HG02938 (cell line): ENCODE measurements around the gene CLEC16A.
A peak's percentile ranks its signal among the peaks of the same experiment; 100 is the strongest.
"Not testable (repeated sequence)": the region's sequence is repeated elsewhere in the genome, so short reads cannot be mapped to it uniquely, and the experiment has no call there.

ENCODE experiments used
- ATAC-seq: cut with Tn5 transposase; IDR thresholded peaks from one replicate; pipeline ENCODE4 v1.9.1; 2021; ENCODE audit warnings: mild to moderate bottlenecking, moderate library complexity; ENCODE audit not compliant: unreplicated experiment

Gene CLEC16A

DNA sequence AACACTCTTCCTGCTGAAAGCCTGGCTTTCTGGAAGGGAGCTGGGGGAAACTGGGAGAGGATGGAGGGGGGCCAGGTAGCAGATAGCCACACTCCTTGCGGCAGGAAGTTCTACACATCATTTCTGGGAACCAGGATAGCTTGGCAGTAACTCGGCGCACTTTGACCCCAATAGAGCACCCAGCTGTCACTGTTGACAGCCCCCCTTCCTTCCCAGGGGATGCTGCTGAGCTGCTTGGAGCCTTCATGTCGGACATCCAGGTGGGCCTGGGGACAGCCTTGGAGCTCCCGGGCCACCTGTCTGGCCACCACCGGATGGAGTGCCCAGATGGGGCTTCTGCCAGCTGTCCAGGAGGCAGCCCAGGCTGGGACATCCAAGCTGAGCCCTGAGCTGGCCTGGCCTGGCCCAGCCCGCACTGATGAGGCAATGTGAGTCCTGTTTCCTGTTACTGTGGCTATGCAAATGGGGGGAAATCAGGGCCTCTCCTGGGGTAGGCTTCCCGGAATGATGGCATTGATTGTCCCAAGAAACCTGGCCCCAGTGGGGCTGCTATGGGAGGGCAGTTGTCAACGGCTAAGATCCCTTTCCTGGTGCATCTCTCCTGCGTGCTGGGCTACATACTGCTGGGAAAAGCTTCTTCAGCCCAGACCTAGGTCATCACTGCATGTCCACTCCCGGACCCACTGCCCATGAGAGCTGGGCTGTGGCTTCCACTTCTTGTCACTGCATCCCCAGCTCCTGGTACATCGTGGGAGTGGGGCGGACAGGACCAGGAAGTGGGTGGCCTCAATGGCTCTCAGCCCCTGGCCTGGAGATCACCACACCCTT, 261.6 kb downstream of the CLEC16A start:
- ATAC-seq = no peak

DNA sequence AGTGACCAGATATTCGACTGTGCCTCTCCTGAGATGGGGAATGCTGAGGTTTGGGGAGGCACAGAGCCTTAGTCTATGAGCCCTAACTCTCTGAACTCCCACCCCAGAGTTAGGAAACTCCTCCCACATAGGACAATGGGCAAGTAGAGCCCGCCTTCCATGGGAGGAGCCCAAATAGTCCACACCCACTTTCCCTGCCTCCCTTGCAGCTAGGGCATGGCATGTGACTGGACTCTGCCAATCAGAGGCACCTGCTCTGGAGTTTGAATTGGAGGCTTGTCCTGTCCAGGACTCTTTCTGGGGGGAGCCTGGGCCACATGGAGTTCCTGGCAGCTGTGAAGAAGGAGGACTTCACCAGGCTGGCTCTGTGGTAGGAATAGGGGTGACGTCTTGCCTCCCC, 263.3 kb downstream of the CLEC16A start:
- ATAC-seq = no peak

DNA sequence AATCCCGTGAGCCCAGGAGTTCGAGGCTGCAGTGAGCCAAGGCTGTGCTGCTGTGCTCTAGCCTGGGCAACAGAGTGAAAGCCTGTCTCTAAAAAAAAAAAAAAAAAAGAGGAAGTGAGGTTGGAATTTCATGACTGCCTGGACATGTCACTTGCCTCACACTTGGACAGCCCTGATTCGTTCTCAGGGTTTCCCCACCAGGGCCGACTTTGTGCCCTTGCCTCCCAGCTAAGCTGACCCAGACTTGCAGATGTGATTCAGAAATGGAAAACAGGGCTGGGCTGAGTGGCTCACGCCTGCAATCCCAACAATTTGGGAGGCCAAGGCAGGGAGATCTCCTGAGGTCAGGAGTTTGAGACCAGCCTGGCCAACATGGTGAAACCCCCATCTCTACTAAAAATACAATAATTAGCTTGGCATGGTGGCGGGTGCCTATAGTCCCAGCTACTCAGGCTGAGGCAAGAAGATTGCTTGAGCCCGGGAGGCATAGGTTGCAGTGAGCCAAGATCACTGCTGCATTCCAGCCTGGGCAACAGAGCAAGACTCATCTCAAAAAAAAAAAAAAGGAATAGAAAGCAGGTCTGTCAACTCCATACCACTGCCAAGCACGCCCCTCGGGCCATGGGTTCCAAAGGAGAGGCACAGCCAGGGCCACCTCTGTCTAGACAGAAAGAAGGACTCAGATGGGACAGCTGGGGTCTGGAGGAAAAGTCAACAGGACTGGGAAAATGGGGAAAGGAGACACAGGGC, 264.7 kb downstream of the CLEC16A start:
- no peak for ATAC-seq

DNA sequence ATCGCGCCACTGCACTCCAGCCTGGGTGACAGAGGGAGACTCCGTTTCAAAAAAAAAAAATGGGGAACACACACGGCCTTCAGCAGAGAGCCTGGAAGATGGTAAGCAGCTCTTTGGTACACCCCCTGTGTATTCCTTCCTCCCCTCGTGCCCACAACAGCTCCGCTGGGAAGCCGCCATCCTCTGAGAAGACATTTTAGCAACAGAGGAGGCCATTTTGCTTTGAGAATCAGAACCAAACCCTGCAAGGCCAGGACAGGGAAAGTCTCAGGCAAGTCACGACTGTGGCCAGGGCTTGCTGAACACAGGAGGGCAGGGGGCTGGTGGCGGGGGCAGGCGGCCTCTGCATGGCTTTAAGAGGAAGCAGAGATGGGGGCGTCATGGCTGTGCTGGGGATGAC, 265.9 kb downstream of the CLEC16A start:
- ATAC-seq = no peak

DNA sequence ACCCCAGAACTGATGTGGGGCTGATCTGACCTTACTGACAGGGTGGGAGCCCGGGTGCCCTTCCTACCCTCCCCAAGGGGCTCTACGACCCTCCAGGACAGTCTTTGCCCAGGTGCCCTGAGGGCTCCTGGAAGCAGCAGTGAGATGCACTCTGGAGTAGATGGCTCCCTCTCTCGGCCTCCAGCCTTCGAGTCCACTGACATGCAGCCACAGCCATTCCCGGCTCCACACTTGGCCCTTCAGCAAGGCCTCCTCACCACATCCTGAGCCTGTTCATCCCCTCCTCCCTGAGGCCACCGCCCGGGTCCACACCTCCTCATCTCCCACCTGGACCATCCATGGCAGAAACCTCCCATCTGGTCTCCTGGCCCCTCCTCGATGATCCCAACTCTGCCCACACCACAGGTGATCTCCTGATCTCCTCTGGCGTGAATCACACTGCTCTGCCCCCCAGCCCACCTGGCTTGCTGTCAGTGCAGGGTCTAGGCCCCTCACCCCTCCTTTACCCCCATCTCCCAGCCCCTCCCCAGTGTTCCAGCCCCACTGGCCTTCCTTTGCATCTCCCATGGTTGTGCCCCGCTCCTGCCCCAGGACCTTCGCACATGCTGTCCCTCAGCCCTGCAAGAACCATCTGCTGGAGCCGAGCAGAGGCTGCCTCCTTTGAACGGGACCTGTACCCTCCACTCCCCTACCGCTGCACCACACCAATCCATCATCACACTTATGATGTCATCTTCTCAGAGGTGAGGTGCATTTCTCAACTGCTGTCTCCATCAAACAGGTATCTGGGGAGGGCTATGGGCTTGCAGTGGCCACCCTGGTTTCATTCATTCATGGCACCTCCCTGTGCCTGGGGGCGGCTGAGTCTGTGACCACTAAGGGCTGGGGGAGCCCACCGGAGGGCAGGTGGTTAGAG, 267.0 kb downstream of the CLEC16A start:
- ATAC-seq = no peak

DNA sequence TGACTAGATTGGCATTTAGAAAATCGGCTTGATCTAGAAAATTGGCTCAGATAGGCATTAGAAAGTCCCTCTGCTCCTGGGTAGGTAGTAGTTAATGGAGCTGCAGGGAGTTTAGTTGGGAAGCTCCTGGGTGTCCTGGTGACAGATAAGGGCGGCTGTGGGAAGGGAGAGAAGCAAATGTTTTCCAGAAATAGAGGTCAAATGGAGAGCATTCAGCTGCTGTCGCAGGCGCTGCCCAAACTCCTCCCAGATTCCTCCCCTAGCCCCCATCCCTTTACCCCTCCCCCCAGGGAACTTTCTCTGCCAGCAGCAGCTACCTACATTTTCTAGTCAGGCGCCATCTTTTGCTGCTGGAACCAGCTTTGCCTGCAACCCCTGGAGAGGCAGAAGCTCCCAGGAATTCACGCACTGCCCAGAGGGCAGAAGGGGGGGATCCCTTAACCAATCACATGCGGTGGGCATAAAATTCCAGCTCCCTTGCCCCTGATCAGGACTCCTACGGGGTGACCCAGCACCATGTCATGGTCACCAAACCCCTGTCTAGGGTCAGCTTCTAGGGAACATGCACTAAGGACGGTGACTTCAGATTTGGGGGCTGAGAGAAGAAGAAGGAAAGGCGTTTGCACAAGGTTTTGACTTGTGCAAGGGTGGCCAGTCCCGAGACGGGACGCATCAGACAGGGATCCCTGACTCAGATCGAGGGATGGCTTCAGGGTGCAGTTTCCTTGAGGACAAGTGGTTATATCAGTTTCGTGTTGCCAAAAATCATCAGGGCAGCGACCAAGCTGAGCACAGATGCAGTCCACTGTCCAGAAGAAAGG, 267.8 kb downstream of the CLEC16A start:
- ATAC-seq = no peak

DNA sequence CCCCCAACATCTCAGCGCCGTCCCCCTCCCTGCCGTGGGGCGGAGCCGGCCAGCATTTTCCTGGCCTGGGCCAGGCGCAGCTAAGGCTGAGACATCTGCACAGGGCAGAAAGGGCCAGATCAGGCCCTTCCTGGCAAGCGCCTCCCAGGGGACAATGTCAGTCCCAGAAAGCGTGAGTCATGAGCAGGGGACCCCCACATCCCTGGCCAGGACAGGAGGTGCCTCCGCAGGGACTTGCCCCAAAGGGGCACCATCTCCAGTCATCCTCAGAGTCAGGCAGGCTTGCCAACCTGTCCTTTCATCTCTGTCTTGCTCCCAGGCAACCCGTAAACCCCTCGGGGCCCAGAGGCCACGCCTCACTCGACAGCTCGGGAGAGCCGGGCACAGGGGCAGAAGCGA, 268.4 kb downstream of the CLEC16A start:
- no peak for ATAC-seq

DNA sequence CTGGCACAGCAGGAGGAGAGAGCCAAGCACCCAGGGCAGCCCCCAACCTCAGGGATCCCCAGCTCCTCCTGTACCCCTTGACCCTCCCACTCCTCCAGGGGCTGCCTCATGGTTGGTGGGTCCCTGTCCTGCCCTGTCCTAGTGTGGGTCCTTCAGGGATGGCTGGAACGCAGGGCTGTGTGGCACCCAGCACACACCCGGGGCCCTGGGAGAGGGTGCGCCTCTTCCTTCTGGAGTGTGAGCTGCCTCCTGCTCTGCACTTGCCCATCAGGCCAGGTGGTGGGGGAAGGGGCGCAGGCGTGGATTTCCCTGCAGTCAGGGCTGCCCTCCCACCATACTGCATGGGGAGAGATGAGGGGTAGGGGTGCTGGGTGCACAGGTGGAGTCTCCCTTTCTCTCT, 269.0 kb downstream of the CLEC16A start:
- ATAC-seq = no peak

DNA sequence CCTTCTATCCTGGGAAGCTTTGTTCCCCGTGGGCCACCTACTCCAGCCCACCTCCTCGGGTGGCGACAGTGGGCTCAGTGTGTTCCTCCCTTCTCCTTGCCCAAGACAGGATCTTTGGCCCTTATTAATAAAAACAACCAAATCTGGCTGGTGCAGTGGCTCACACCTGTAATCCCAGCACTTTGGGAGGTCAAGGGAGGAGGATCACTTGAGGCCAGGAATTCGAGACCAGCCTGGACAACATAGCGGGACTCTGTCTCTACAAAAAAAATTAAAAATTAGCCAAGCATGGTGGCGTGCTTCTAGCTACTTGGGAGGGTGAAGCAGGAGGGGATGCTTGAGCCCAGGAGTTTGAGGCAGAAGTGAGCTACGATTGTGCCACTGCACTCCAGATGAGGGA, 269.4 kb downstream of the CLEC16A start:
- ATAC-seq = no peak

DNA sequence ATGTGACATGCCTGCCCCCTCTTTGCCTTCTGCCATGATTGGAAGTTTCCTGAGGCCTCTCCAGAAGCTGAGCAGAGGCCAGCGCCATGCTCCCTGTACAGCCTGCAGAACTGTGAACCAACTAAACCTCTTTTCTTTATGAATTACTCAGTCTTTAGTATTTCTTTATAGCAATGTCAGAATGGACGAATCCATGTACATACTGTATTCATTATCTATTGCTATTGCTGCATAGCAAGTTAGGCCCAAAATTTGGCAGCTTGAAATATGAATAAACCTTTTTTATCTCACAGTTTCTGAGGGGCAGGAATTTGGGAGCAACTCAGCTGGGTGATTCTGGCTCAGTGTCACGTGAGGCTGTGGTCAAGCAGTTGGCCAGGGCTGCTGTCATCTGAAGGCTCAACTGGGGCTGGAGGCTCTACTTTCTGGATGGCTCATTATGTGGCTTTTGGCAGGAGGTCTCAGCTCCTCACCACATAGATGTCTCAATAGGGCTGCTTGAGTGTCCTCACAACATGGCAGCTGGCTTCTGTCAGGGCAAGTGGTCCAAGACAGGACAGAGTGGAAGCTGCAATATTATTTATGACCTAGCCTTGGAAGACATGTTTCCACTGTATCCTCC, 271.7 kb downstream of the CLEC16A start:
- no peak for ATAC-seq

DNA sequence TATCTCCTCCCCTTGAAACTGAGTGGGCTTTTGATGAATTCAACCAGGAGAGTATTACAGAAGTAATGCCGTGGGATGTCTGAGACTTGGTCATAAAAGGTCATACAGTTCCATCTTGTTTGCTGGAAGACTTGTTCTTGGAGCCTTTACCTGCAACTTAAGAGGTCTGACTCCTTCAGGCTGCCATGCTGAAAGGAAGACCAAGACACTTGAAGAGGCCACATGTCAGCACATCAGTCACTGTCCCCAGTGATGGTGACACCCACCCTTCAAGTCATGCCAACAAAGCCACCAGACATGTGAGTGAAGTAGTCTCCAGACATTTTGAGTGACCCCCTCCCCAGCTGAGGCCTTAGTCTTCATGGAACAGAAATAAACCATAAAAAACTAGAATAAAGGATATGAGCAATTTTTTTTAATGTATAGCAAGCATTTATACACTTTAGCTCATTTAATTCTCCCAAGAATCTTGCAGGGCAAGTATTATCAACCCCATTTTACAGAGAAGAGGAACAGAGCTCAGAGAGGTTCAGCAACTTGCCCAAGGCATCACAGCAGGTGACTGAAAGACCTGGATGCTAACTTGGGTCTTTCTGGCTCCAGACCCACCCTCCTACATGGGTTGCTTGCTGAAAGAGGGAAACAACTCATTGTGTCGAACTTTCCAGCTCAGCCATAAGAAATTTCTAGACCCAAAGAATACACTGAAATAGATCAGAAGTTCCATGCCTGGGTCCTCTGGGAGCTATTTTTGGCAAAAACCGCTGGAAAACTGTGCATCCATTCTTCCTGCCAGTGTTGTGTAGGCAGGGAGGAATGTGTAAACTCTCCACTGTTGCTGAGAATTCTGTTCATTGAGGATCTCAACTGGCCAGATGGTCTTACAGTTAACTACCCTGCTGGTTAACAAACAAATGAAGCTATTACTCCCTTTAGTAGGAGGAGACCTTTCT, 273.6 kb downstream of the CLEC16A start:
- ATAC-seq = no peak

DNA sequence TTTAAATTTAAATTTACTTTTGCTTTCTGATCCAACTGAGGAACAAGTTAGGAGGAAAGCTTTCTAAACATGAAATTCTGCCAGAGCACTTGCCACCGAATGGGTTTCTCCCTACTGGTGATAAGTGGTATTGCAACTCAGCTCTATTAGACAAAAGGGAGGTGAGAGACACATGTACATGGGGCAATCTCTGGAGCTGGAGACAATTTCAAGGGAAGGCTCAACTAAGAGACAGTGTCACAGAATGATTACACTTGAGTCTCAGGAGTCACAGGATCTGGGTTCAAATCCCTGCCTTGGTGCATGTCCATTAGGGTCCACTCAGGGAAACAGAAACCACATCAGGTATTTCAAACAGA, 274.2 kb downstream of the CLEC16A start:
- no peak for ATAC-seq

DNA sequence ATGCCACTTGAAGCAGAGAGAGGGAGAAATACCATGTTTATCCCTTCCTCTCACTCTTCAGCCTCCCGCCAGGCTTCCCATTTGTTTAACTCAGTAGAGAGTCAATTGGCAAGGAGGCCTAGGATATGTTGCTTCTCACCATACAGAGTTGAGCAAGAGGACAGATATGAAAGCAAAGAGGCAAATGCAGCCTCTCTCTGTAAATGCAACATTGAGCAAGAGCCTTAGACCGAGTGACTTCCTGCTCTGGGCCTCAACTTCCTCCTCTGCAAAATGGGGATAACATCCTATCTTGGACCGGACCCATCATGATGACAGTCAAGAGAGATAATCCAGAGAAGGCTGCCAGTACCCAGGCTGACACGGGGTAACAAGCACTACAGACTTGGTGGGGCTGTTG, 274.8 kb downstream of the CLEC16A start:
- no peak for ATAC-seq

DNA sequence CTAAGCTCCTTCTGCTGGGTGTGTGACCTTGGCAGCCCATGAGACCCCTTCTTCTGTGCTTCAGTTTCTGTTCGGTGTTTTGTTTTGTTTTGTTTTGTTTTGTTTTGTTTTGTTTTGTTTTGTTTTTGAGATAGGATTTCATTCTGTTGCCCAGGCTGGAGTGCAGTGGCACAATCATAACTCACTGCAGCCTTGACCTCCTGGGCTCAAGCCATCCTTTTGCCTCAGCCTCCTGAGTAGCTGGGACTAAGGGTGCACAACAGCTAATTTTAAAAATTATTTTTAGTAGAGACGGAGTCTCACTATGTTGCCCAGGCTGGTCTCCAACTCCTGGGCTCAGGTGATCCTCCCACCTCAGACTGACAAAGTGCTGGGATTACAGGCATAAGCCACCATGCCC, 276.1 kb downstream of the CLEC16A start:
- not testable (repeated sequence) for ATAC-seq

DNA sequence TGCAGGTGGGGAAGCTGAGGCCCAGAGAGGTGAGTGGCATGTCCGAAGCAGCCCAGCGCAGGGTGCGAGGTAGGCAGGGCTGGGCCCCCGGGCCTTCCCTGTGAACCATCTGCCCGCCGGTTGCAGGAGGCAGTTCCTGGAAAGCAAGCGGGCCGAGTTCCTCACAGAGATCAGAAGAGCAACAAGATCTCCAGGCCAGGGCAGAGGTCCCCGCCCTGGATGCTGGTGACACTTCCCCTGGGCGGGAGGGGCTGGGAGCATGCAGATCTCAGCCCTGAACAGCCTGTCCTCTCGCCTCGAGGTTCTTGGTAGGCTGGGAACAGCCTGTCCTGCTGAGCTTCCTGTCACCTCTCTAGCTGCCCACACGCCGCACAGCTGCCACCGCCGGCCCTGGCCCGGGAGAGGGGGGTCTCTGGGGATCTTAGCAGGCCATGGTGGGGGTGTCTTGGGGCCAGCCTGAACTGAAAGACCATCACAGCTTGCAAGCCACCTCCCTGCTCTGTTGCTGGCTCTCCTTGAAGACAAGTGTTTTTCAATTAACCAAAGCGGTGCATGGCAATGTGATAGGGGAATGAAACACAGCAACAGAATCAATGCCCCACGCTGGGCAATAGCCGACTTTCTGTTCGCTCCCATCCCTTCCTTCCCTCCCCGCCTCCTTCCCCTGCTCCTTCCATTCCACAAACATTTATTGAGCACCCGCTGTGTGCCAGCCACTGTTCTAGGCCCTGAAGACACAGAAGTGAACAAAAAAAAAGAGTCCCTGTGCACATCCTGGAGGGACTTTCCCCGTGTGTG, 279.9 kb downstream of the CLEC16A start:
- no peak for ATAC-seq

DNA sequence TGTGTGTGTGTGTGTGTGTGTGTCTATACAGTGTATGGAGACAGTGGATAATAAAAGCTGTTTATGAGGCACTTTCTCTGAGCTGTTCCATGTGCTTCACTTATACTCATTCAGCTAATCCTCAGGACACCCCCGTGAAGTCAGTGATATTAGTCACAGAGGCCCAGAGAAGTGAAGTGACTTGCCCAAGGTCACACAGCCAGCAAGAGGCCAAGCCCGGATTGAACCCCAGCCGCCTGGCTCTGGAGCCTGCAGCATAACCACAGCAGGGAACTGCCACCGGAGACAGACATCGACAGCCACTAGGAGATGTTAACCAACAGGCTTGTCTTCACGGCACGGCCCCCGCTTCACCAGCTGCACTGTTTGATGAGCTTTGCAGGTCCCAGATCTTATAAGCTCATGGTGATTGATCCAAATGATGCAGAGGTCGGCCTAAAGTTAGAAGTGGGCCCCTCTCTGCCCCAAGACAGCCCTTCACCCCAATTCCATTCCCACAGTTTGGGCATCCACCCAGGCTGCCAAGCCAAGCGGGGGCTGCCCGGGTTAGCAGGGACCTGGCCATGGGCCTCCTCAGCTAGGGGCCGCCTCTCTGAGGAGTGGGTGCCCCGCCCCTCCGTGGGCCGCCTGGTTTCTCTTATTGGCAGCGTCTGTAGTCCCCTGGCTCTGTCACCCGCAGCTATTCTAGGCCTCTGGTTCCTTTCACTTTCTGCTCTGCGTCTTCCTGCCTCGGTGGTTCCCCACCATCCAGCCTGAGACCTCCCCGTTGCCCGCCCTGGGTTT, 280.7 kb downstream of the CLEC16A start:
- peak; percentile 90 for ATAC-seq
